Neural crest cell (in vitro differentiated cells): ENCODE results near the gene PLPPR1. TPM values are rescaled to one million over a fixed set of nuclear protein-coding genes. Genes with fewer than 3 reads are reported as not detected.

ENCODE experiments used
- DNase-seq: peaks from one replicate; pipeline ENCODE4 v3.0.0; 2021; ENCODE audit warnings: low read depth, mixed read lengths, low spot score
- H3K27ac Mint-ChIP-seq: one replicate; pipeline ENCODE4 v1.8.0; 2021; ENCODE audit warnings: mild to moderate bottlenecking, mixed read lengths; ENCODE audit not compliant: unreplicated experiment
- H3K27me3 Mint-ChIP-seq: 2 replicates; pipeline ENCODE4 v1.8.0; 2021; ENCODE audit warnings: low read depth, mild to moderate bottlenecking, mixed read lengths
- H3K36me3 Mint-ChIP-seq: 2 replicates; pipeline ENCODE4 v1.8.0; 2021; ENCODE audit warnings: low read depth, mild to moderate bottlenecking, mixed read lengths
- H3K4me1 Mint-ChIP-seq: 2 replicates; pipeline ENCODE4 v1.8.0; 2021; ENCODE audit warnings: mixed read lengths
- H3K4me3 Mint-ChIP-seq: one replicate; pipeline ENCODE4 v1.8.0; 2021; ENCODE audit warnings: mild to moderate bottlenecking, mixed read lengths
- H3K9me3 Mint-ChIP-seq: 2 replicates; pipeline ENCODE4 v1.8.0; 2021; ENCODE audit warnings: mixed read lengths
- total RNA-seq: library from RNA; stranded (reverse); gene quantifications from 2 replicates; pipeline ENCODE4 v1.2.1, GENCODE V29; 2021
- TF ChIP-seq, protein P1 (sequence below): fragments of 200-600 bp; sonication (generic); conservative IDR thresholded peaks from 2 replicates; pipeline ENCODE4 v1.5.0; 2021; ENCODE audit warnings: antibody characterized with exemption, mild to moderate bottlenecking

The PLPPR1 gene
- total RNA-seq, 1 donor from 2014 or later: 4.7 TPM

DNA sequence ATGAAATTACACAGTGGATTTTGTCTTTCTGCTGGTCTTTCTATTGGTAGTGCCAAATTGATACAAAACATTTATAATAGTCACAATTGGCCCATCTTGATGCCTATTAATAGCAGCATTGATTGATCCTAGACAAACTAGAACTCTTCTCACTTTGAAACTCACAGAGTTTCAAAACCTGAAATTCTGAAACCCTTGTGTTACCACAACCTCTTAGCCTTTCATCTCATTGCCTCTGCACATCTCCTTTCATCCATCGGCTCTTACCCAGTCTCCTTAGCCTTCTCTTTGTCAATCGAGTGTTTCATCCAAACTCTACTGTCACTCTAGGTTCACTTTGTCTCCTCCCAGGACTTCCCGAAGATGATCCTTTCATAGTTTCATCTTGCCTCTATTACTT is 22.1 kb downstream of the PLPPR1 start:
- H3K4me3 Mint-ChIP-seq: no peak overlapping the region
- peaks cover 8% of the 10 kb centered on the region for H3K9me3 Mint-ChIP-seq
- H3K36me3 Mint-ChIP-seq: peaks cover 7% of the 10 kb centered on the region
- TF ChIP-seq, protein P1, sequence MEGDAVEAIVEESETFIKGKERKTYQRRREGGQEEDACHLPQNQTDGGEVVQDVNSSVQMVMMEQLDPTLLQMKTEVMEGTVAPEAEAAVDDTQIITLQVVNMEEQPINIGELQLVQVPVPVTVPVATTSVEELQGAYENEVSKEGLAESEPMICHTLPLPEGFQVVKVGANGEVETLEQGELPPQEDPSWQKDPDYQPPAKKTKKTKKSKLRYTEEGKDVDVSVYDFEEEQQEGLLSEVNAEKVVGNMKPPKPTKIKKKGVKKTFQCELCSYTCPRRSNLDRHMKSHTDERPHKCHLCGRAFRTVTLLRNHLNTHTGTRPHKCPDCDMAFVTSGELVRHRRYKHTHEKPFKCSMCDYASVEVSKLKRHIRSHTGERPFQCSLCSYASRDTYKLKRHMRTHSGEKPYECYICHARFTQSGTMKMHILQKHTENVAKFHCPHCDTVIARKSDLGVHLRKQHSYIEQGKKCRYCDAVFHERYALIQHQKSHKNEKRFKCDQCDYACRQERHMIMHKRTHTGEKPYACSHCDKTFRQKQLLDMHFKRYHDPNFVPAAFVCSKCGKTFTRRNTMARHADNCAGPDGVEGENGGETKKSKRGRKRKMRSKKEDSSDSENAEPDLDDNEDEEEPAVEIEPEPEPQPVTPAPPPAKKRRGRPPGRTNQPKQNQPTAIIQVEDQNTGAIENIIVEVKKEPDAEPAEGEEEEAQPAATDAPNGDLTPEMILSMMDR: no peak
- no peak overlapping the region for H3K27ac Mint-ChIP-seq
- no peaks in the 10 kb centered on the region for H3K27me3 Mint-ChIP-seq
- peaks cover 9% of the 10 kb centered on the region for H3K4me1 Mint-ChIP-seq
- DNase-seq: no peak

- DNase-seq: no peak
- no peak overlapping the region for H3K27ac Mint-ChIP-seq
- no peaks in the 10 kb centered on the region for H3K9me3 Mint-ChIP-seq
- H3K36me3 Mint-ChIP-seq: no peaks in the 10 kb centered on the region
- TF ChIP-seq, protein P1: no peak
- peaks cover 10% of the 10 kb centered on the region for H3K4me1 Mint-ChIP-seq
- no peak overlapping the region for H3K4me3 Mint-ChIP-seq
- no peaks in the 10 kb centered on the region for H3K27me3 Mint-ChIP-seq
Observed at GRCh38 chr9:101054657-101055056, 26.1 kb downstream of the PLPPR1 start.

- Mint-ChIP-seq H3K36me3 (no peaks in the 10 kb centered on the region), H3K27me3 (no peaks in the 10 kb centered on the region), H3K27ac (no peak overlapping the region), H3K9me3 (no peaks in the 10 kb centered on the region), H3K4me3 (no peak overlapping the region), H3K4me1 (peaks cover 10% of the 10 kb centered on the region)
- no peak for DNase-seq
- TF ChIP-seq, protein P1: no peak
Observed at GRCh38 chr9:101055516-101055915, 27.0 kb downstream of the PLPPR1 start.

DNA sequence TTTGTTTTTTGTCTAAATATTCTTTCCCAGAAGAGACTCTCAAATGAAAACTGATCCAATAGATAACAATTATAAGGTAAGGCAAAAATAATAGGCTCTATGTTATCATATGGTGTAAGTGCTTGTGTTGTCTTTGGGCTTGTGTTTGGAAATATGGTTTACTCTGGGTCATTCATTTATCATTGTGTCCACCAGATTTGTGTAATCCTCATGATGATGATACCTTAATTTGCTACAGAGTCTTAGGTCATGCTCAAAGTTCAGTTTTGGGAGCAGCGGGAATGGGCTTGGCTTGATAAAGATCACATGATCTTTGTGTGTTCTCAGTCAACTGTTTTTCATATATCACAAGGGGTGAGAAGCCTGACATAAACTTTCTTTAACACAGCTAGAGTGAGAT is 34.2 kb downstream of the PLPPR1 start:
- TF ChIP-seq, protein P1: no peak
- H3K27me3 Mint-ChIP-seq: no peaks in the 10 kb centered on the region
- no peaks in the 10 kb centered on the region for H3K36me3 Mint-ChIP-seq

GRCh38 chr9:101063192-101063591 is 34.7 kb downstream of the PLPPR1 start:
- no peaks in the 10 kb centered on the region for H3K36me3 Mint-ChIP-seq
- DNase-seq: no peak
- H3K4me1 Mint-ChIP-seq: no peaks in the 10 kb centered on the region
- TF ChIP-seq, protein P1: no peak
- H3K27ac Mint-ChIP-seq: no peak overlapping the region
- no peaks in the 10 kb centered on the region for H3K27me3 Mint-ChIP-seq
- no peak overlapping the region for H3K4me3 Mint-ChIP-seq
- no peaks in the 10 kb centered on the region for H3K9me3 Mint-ChIP-seq

More for the DNA sequence above, 34.2 kb downstream of the PLPPR1 start:
- H3K4me3 Mint-ChIP-seq: no peak overlapping the region
- H3K4me1 Mint-ChIP-seq: no peaks in the 10 kb centered on the region
- no peak for DNase-seq
- no peaks in the 10 kb centered on the region for H3K9me3 Mint-ChIP-seq
- no peak overlapping the region for H3K27ac Mint-ChIP-seq

DNA sequence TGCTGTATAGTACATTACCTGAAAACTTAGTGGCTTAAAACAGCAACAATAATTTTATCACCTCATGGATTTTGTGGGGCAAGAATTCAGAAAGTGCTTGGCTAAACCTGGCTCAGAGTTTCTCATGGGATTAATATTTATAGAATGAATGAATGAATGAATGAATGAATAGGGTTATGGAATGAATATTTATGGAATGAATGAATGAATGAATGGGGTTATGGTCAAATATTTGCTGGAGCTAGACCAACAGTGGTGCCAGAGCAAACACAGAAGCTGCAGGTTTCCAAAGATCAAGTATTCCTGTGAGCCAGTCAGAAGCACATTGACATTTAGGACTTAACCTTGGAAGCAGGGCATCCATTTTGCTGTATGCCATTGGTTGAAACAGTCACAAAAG is 35.7 kb downstream of the PLPPR1 start:
- Mint-ChIP-seq H3K9me3 (no peaks in the 10 kb centered on the region), H3K4me1 (no peaks in the 10 kb centered on the region), H3K4me3 (no peak overlapping the region), H3K27ac (no peak overlapping the region), H3K36me3 (no peaks in the 10 kb centered on the region), H3K27me3 (no peaks in the 10 kb centered on the region)
- no peak for DNase-seq
- TF ChIP-seq, protein P1: no peak
